HG03558 (cell line): ENCODE measurements around the gene TNPO2.

Experiments used
- ATAC-seq: cut with Tn5 transposase; IDR thresholded peaks from one replicate; pipeline ENCODE4 v1.9.1; 2021; ENCODE audit warnings: moderate number of reproducible peaks; ENCODE audit not compliant: unreplicated experiment; ENCODE audit errors: extremely low read depth

TNPO2 gene

DNA sequence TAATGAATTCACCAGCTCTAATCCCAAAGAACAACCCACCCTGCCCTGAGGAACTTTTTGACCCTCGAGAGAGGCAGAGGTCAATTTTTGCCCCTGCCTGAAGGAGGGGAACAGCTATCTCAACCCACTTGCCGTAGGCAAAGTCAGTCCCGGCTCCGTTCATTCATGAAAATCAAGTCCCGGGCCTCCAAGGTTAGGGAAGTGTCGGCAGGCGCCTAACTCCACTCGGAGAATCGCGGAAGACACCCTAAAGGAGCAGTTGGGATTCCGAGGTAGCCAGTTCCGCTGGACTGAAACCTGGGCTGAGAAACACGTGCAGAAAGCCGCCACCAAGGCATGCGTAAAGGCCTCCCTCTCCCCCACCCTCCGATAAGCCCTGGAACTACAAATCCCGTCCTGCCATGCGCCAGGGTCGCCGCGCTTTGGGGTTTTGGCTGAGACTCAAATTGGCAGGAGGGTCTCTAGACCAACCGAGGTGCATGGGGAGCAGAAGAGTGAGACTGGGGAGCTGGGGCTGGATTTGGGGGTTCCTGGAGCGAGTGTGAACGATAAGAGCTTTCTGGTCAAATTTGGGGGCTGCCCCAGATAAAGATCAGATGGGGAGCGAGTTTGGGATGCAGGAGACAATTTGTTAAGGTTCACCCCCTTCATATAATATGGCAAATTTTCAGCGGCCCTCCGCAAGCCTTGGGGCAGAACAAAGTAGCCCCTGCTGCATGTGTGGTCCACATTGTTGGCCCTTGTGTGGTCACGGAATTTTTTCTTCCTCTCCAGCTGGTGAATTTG is at the start of gene TNPO2:
TNPO2 (minus strand) TSS at position 292 of the 786 bp plus-strand sequence. CDS start 2,955 bp downstream, outside the sequence.
- ATAC-seq, result no peak

DNA sequence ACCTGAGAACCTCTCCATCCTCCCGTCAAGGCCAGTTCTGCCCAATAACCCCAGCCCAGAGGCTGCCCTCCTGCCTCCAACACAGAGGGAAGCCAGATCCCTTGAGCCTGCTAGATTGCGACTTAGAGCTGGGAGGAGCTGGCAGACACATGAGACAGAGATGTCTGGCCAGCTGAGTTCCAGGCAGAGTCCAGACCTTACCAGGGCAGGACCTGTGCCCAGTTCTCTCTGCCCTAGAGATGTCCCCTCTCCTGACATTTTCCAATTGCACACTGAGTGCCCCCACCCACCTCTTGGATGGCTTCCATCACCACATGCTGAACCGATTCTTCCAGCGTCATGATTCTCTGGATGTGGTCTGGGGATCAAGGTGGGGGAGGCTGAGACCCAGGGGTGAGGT is 48.6 kb upstream of the TNPO2 start:
- no peak for ATAC-seq

DNA sequence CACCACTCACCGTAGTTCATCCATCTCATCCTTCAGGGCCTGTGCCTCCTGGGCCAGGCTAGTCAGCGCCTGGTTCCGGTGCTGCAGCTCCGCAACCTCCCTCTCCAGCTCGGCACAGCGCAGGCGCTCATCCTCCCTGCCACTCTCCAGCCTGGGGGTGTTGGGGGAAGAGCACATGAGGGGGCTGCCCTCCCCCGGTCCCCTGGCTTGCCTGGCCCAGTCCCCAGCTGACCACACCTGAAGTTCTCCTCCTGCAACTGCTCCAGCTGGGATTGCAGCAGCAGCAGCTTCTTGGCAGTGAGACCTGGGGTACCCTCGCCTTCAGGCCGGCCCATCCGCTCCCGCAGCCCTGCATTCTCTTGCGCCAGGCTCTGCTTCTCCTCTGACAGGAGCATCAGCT is 47.2 kb upstream of the TNPO2 start:
- ATAC-seq, result no peak

DNA sequence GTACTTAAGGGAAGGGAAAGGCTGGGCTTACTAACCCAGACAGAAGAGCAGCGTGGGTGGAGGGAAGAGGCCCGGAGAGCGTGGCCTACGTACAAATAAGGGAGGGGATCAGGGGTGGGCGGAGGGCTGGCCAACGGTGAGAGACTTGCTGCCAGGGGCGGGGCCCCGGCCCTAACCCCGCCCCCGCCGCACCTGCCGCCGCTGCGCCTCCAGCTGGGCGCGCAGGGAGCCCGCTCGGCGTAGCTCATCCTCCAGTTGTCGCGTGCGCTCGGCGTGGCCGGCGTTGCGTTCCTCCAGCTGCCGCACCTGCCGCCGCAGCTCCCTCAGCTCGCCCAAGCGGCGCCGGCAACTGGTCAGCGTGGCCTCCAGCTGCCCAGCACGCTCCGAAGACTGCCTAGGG is 46.0 kb upstream of the TNPO2 start:
- ATAC-seq, result no peak

DNA sequence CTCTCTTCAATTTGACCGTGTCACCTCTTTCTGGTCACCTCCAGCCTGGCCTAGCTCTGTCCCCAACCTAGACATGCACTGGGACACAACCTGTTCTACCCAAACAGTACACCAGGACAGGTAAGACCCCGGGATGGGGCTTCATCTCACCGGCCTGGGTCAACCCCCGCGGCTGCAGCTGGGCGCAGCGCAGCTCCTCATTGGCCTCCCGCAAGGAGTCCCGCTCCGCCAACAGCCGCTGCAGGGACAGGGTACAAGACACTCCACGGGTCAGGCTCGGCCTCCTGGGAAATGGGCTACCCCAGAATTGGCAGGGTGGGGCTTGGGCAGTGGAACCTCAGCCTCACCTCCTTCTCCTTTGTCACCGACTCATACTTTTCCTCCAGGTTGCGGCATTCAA is 43.9 kb upstream of the TNPO2 start:
- no peak for ATAC-seq

DNA sequence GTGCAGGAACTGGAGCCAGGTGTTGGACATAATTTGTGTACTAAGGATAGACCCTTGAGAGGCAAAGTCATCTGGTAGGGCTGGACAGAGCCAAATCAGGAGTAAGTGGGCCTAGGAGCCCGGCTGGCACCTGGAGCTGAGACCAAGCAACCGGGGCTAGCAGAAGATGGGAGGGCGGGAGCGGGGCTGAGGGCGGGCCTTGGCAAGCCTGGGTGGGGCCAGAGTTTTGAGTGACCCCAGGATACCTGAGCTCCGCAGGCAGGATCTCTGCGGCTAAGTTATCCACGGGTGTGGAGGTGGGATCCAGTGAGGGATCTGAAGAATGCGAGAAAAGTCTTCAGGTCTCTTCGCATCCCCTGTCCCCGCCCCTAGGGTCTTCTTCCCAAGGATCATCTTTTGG is 43.4 kb upstream of the TNPO2 start:
- ATAC-seq, result no peak

DNA sequence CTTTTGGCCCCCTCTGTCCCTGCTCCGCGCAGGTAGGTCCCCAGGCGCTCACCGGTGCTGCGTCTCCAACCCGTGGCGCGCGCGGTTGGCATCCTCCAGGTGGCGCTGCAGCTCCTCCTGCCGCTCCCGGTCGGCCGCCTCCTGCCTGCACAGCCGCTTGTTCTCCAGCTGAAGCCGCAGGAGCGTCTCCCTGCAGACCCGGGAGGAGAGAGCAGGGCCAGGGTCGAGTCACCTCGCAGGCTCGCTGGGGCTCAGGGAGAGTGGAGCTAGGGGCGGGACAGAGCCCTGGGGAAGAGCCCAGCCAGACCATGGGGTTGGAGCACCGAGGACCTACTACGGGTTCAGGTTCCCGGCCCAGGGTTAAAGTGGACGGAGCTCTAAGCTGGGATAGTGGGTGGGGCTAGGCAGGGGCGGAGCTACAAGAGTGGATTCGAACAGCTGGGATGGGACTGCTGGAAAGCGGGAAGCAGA is 42.4 kb upstream of the TNPO2 start:
- no peak for ATAC-seq

DNA sequence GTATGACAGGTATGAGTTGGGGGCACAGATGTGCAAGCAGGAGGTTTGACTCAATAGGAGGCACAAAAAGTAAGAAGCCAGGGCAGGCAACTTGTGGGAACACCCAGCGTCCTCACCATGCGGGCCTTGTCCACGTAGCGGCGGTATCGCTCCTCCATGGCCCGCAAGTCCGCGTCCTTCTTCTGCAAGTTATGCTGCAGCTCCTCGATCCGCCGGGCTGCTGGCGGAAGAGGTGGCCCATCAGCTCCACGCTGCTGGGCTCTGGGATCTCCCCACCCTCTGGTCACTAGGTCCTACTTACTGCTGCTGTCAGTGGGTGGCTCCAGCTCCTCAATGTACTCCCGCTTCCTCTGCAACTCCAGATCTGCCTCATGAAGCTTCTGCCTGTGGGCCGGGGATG is 41.0 kb upstream of the TNPO2 start:
- no peak for ATAC-seq

DNA sequence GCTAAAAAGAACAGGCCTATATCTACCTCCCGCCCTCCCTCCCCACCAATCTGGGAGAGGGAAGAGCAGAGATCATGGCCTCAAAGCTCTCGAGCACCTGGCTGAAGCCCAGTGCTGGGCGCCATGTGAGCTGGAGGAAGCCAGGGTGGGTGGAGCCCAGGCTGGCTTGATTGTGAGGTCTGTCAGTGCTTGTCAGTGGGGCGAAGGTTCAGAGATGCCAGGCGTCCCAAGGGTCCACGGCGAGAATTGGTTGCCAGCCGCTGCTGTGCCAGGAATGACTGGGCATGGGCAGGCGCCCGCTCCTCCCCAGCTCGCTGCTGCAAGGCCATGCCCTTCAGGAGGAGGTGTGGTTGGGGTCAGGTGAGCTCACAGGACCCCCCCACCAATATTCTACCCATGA is 39.4 kb upstream of the TNPO2 start:
- ATAC-seq, result no peak

DNA sequence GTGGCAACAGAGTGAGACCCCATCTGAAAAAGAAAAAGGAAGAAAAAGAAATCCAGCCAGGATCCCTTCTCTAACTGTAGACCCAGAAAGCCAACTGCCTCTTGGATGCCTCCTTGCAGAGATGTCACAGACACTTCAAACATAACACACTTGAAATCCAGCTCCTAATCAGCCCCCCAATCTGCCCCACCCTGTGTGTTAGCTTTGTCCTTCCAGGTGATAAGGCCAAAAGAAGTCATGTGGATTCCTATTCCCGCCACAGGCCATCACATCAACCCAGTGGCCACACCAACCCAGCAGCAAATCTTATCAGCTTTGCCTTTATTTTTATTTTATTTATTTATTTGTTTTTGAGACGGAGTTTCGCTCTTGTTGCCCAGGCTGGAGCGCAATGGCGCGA is 36.0 kb upstream of the TNPO2 start:
- no peak for ATAC-seq

DNA sequence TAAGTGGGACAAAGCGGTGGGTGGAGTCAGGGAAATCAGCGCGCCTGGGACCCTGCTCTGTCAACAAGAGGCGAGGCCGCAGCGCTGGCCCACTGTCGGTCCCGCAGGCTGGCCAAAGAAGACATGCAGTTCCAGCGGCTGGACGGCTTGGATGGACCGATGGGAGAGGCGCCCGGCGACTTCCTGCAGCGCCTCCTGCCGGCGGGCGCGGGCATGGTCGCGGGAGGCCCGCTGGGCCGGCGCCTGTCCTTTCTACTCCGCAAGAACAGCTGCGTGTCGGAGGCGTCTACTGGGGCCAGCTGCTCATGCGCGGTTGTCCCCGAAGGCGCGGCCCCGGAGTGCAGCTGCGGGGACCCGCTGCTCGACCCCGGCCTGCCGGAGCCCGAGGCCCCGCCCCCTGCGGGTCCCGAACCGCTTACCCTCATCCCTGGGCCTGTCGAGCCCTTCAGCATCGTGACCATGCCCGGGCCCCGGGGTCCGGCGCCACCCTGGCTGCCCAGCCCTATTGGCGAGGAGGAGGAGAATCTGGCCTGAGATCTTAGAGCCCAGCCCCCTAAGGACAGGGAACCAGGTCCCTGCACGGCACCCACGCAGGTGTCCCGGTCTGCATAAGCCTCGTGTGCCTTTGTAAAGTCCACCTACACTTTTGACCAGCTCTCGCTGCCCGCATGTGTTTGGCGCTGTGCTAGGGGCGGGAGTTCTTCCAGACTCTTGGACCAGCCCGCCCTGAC is 34.0 kb upstream of the TNPO2 start:
- ATAC-seq, result no peak

DNA sequence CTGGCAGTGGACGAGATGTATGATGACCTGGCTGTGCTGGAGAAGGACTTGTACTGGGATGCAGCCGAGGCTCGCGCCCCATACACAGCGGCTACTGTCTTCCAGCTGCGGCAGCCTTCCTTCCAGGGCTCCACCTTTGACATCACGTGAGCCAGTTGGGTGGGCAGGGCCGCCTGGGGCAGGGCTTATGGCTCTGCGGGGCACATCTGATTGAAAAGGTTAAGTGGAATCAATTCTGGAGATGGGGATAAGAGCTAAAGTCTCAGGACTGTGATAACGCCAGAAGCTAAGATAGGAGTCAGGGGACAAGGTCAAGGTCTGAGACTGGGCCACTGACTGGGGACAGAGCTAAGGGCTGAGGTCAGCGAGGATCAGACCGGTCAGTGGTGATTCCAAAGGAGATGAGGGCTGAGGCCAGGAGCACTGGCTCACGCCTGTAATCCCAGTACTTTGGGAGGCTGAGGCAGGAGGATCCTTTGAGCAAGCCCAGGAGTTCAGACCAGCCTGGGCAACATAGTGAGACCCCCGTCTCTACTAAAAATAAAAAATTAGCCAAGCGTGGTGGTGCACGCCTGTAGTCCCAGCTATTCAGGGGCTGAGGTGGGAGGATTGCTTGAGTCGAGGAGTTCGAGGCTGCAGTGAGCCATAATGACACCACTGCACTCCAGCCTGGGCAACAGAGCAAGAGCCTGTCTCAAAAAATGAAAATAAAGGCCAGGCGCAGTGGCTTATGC is 32.6 kb upstream of the TNPO2 start:
- ATAC-seq, result no peak

DNA sequence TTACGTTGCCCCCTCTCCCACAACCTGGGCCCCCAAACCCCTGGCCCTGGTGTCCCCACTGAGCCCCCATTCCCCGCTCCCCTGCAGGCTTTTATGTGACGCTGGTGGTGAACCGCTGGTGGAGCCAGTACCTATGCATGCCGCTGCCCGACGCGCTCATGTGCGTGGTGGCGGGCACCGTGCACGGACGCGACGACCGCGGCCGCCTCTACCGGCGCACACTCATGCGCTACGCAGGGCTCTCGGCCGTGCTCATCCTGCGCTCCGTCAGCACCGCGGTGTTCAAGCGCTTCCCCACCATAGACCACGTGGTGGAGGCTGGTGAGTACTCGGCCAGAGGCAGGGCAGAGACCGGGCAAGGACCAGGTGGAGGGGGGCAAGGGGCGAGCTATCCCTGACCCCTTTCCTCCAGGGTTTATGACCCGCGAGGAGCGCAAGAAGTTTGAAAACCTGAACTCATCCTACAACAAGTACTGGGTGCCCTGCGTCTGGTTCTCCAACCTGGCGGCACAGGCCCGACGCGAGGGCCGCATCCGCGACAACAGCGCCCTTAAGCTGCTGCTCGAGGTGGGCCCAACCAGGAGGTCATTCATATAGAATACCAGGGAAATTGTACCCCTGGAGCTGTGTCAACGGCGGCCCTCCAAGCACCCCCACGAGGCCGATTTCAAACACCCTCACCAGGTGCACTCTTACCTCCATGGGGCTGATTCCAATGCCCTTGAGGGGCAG is 30.9 kb upstream of the TNPO2 start:
- ATAC-seq, result no peak

DNA sequence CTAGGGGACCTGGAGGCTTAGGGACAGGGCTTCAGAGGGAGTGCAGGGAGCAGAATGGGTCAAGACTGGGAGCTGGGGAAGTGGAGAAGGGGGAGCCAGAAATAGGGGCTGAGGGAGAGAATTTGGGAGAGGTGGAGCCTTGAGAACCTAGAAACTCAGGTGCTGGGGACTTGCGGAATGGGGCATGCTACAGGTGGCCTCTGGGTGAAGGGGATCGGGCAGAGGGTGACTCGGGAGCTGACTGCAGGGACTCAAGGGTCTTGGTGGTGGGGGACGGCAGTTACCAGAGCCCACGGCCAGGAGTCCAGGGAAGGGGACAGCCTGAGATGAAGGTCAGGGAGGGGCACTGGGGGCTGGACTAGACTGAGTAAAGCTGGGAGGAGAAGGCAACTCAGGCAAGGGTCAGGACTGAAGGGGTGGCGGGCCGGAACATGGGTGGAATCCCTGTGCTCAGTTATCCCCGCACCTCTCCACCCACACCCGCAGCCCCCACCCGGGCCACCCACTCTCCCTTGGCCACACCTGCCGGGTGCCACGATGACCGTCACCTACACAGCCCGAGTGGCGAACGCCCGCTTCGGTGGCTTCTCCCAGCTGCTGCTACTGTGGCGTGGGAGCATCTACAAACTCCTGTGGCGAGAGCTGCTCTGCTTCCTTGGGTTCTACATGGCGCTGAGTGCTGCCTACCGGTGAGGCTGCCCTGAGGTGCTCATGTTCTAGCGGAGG is 28.5 kb upstream of the TNPO2 start:
- ATAC-seq, result no peak

DNA sequence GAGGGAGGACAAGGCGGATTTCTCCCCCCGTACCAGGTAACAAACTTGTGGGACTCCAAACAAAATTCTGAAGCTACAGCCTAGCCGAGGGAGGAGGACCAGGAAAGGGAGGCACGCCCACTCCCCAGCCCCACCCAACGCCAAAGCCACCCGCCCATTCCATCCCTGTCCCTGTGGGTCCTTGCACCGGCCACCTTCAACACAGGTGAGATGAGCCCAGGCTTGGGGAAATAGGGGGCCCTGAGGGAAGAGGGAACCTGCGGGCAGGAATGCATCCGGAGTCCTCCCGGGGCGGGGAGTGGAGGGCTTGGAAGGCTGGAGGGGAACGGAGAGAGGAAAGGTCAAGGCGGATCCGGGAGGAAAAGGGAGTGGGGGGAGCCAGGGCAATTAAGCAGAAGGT is 27.9 kb upstream of the TNPO2 start, which contains the start of gene BEST2:
BEST2 (plus strand) TSS at position 157 of the 400 bp plus-strand sequence. CDS start 802 bp downstream, outside the sequence.
- no peak for ATAC-seq

DNA sequence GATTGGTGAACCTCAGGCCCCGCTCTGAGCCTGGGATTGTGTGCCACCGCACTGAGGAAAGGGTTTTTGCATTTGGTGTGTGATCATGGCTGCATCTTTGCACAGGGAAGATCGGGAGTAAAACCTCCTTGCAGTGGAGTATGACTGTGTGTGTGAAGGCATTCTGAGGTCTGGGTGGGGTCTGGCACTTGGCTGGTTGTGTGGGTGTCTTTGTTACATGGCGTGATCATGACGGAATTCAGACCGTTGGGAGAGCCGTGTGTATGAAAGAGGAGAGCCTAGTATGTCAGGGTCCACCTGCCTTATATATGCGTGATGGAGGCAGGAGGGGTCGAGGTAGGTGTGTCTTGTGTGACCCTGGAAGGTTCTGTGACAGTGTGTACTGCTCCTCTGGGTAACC is 27.1 kb upstream of the TNPO2 start:
- ATAC-seq, result no peak

DNA sequence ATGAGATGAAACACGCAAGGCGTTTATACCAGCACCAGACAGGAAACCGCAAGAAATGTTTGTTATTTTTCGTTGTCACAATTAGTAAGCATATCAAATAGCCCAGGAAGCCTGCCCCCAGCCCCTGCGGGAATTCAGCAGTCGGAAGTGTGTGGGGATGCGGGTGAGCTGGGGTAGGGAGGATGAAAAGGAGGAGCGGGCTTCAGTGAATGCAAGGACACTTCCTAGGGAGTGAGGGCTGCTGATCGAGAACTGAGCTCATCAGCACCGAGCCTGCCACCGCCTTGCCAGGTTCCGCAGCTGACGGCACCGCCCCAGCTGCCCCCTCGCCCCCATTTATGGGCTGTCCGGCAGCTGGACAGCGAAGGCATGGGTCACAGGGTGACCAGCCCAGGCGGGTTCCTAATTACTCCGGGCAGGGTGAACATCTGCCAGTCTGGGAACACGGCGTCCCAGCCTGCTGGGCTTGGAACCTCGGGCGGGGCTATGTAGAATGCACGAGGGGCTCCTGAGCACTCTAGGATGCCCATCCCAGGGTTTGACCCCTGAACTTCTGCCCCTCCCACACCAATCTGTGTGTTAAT is 26.3 kb upstream of the TNPO2 start:
- no peak for ATAC-seq

DNA sequence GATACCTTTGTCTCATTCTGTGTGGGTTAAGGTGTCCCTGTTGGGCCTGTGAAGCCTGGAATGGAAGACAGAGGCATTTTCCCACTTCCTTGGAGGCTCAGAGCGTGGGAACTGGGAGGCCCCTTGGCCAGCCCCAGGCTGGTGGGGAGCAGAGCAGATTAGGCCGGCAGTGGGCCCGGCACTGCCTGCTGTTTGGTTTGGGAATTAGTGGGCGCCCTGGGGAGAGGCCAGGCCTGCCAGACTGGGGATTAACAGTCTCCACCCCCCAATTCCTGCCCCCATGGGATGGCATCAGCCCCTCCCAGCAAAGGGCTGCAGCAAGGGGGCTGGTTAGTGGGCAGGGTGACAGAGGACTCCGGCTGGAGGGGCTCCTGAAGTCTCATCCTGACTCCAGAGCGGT is 24.8 kb upstream of the TNPO2 start:
- ATAC-seq, result no peak

DNA sequence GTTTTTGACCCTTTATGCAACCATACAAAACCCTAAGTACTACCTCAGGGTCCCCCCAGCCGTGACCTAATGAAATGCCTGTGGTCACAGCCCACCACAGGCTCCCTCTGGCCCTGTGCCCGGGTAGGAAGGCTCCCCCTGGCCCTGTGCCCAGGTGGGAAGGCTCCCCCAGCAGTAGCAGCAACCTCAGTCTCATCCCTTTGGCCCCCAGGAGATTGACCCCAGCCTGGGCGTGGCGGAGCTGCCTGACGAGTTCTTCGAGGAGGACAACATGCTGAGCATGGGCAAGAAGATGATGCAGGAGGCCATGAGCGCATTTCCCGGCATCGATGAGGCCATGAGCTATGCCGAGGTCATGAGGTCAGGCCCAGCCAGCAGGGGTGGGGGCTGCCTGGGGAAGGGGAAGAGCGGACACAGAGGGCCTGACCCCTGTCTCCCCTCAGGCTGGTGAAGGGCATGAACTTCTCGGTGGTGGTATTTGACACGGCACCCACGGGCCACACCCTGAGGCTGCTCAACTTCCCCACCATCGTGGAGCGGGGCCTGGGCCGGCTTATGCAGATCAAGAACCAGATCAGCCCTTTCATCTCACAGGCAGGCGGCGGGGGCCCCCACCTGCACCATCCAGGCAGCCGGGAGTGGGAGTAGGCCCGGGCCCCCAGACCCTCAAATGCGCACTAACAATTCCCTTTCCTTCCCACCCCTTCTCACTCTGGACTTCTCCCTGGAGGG is 21.6 kb upstream of the TNPO2 start:
- ATAC-seq, result no peak
